ENCODE data around the gene HNRNPAB.

The HNRNPAB gene

DNA sequence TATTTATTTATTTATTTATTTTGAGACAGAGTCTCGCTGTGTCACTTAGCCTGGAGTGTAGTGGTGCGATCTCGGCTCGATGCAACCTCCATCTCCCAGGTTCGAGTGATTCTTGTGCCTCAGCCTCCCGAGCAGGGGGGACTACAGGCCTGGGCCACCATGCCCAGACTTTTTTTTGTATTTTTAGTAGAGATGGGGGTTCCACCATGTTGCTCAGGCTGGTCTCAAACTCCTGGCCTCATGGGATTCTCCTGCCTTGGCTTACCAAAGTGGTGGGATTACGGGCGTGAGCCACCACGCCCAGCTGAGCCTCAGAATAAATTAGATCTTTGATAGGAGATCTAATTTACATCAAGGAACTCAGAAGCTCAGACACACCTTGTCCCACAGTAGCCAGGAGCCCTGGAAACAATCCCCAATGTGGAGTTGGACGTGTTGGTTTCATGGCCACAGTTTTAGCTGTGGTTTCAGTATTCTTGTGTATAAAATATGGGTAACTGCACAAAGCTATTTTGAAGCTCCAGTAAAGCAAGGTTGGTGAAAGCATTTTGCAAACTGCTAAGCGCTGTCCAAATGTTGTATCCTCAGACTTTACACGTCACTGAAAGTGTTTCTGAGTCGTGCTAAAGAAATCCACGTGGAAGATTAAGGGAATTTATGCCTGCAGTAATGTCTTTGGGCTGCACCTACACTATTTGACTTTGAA lies 3.0 kb upstream of the HNRNPAB start:
- no peak for DNase-seq (ENCODE audit: low spot score)
- in situ Hi-C loops (cut with MboI; ENCODE audit: low pct_unique_long_range_greater_than_20kb, low sequenced_read_pairs, unreplicated experiment), result no loop called here
- TF ChIP-seq, protein P1, sequence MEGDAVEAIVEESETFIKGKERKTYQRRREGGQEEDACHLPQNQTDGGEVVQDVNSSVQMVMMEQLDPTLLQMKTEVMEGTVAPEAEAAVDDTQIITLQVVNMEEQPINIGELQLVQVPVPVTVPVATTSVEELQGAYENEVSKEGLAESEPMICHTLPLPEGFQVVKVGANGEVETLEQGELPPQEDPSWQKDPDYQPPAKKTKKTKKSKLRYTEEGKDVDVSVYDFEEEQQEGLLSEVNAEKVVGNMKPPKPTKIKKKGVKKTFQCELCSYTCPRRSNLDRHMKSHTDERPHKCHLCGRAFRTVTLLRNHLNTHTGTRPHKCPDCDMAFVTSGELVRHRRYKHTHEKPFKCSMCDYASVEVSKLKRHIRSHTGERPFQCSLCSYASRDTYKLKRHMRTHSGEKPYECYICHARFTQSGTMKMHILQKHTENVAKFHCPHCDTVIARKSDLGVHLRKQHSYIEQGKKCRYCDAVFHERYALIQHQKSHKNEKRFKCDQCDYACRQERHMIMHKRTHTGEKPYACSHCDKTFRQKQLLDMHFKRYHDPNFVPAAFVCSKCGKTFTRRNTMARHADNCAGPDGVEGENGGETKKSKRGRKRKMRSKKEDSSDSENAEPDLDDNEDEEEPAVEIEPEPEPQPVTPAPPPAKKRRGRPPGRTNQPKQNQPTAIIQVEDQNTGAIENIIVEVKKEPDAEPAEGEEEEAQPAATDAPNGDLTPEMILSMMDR (IDR thresholded peaks at IDR 0.05; ENCODE audit: extremely low read depth, insufficient read depth, missing control alignments), result no peak

DNA sequence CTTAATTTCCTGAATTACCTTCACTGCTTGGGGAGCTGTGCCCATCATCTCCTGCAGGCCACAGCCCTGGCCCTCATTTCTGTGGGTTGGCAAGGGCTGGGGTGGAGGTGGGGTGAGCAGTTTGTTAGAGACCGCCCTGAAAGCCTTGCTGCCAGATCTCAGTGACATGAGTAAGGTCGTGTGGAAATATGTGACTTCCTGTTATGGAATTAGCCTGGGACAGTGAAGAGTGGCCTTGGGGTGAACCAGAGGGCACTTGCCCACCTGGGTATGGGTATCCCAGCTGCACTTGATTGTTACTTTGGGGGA lies 2.5 kb upstream of the HNRNPAB start:
- TF ChIP-seq, protein P1 (IDR thresholded peaks at IDR 0.05; ENCODE audit: extremely low read depth, insufficient read depth, missing control alignments), result no peak
- DNase-seq (ENCODE audit: low spot score), result no peak
- in situ Hi-C loops (cut with MboI; ENCODE audit: low pct_unique_long_range_greater_than_20kb, low sequenced_read_pairs, unreplicated experiment), result no loop called here

DNA sequence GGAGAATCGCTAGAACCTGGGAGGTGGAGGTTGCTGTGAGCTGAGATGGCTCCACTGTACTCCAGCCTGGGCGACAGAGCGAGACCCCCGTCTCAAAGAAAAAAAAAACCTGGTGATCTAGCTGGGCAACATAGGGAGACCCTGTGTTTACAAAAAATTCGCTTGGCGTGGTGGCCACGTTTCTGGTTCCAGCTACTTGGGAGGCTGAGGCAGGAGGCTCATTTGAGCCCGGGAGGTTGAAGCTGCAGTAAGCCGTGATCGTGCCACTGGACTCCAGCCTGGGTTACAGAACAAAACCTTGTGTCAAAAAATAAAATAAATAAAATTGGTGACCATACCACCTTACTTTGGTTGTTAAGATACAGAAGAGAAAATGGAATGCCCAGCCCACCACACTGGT lies 1.8 kb upstream of the HNRNPAB start:
- in situ Hi-C loops (cut with MboI; ENCODE audit: low pct_unique_long_range_greater_than_20kb, low sequenced_read_pairs, unreplicated experiment), result no loop called here
- no peak for DNase-seq (ENCODE audit: low spot score)
- TF ChIP-seq, protein P1 (IDR thresholded peaks at IDR 0.05; ENCODE audit: extremely low read depth, insufficient read depth, missing control alignments), result no peak

DNA sequence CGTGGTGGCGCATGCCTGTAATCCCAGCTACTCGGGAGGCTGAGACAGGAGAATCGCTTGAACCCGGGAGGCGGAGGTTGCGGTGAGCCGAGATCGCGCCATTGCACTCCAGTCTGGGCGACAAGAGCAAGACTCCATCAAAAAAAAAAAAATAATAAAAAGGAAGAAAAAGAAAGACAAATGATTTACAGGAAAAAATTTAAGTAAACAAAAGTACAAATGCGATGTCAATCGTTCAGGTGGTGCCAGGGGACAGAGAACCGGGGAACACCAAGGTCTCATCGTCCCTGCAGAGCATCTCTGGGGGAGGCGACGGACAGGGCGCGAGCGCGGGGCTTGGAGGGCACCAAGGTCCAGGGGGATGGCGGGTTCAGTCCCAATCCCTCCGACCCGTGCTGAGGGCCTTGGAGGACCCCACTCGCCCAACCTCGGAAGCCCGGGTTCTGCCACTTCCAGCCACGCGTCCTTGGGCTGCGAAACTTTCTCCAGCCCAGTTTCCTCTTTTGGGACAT lies 607 bp upstream of the HNRNPAB start:
- in situ Hi-C loops (cut with MboI; ENCODE audit: low pct_unique_long_range_greater_than_20kb, low sequenced_read_pairs, unreplicated experiment), result no loop called here
- TF ChIP-seq, protein P1 (IDR thresholded peaks at IDR 0.05; ENCODE audit: extremely low read depth, insufficient read depth, missing control alignments), result no peak
- DNase-seq (ENCODE audit: low spot score), result peak; percentile 70

DNA sequence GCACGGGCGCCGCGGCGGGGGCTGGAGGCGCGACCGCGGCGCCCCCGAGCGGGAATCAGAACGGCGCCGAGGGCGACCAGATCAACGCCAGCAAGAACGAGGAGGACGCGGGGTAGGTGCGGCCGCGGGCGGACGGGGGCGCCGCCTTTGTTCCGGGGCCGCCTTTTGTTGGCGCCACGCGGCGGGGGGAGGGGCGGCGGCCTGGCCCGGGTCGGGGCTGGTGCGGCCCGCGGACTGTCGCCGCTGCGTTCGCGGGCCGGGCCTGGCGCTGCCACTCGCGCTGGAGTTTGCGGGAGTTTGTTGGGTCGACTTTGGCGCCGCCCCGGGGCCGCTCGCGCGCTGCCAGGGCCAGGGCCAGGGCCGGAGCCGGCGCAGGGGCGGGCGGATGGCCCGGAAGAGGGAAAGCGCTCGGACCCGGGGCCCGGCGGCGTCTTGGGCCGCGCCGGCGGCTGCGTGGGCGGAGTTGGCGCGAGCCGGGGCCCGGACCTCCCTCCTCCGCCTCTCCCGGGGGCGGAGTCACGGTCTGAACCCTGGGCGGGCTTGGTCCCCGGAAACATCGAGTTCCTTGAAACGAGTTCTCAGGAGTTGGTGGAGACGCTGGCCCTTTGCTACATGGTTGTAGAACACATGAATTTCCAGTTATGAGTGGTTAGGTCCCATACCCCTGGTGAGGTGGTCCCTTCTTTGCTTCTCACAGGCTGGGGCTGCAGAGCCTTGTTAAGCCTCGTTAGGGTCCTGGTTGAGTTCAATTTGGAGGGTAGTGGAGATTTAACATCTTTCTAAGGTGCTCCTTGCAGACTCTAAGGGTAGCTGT lies 809 bp downstream of the HNRNPAB start:
- TF ChIP-seq, protein P1 (IDR thresholded peaks at IDR 0.05; ENCODE audit: extremely low read depth, insufficient read depth, missing control alignments), result no peak
- in situ Hi-C loops (cut with MboI; ENCODE audit: low pct_unique_long_range_greater_than_20kb, low sequenced_read_pairs, unreplicated experiment), result no loop called here
- peak; percentile 94 for DNase-seq (ENCODE audit: low spot score)

DNA sequence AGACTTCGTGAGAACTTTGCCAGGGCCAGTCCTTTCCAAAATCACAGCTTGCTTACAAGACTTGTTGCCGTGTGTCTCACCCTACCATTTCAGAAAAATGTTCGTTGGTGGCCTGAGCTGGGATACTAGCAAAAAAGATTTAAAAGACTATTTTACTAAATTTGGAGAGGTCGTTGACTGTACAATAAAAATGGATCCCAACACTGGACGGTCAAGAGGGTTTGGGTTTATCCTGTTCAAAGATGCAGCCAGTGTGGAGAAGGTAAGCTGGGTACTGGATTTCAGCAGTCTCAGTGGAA lies 1.4 kb downstream of the HNRNPAB start:
- no peak for DNase-seq (ENCODE audit: low spot score)
- in situ Hi-C loops (cut with MboI; ENCODE audit: low pct_unique_long_range_greater_than_20kb, low sequenced_read_pairs, unreplicated experiment), result no loop called here
- TF ChIP-seq, protein P1 (IDR thresholded peaks at IDR 0.05; ENCODE audit: extremely low read depth, insufficient read depth, missing control alignments), result no peak
